Gastrocnemius medialis (tissue), 4 donors: Measurements from ENCODE around the gene ZKSCAN2. TPM values are rescaled to one million over a fixed set of nuclear protein-coding genes. Genes with fewer than 3 reads are reported as not detected.

Experiments used
- ATAC-seq, 2 donors: fragments of 150-250 bp; one replicate each; pipeline ENCODE4 v1.9.1; 2016
- DNase-seq, 2 donors: peaks; one replicate each; pipeline ENCODE4 v3.0.0-alpha.2; 2019
- H3K27ac ChIP-seq, 4 donors: fragments of 200-600 bp; sonication (generic); 1 replicate in 1 of 4; 2 replicates in 3 of 4; pipeline ENCODE4 v1.5.1; 2016 to 2018; ENCODE audit warnings: mild to moderate bottlenecking in 2 of 4, moderate library complexity in 1 of 4
- H3K27me3 ChIP-seq, 3 donors: fragments of 200-600 bp; sonication (generic) in 2 of 3; 1 replicate in 1 of 3; 2 replicates in 2 of 3; pipeline versions ENCODE4 v1.5.1 to v1.6.0; 2016 to 2019; ENCODE audit warnings: mild to moderate bottlenecking in 1 of 3, moderate library complexity in 1 of 3
- H3K36me3 ChIP-seq, 2 donors: fragments of 200-600 bp; sonication (generic) in 1 of 2; one replicate each; pipeline ENCODE4 v1.5.1; 2017 to 2018
- H3K4me1 ChIP-seq, 2 donors: fragments of 200-600 bp; sonication (generic) in 1 of 2; one replicate each; pipeline ENCODE4 v1.5.1; 2016 to 2017; ENCODE audit warnings: mild to moderate bottlenecking in 2 of 2
- H3K4me3 ChIP-seq, 4 donors: fragments of 200-600 bp; sonication (generic) in 3 of 4; 1 replicate in 1 of 4; 2 replicates in 3 of 4; pipeline ENCODE4 v1.5.1; 2016 to 2019; ENCODE audit warnings: mild to moderate bottlenecking in 2 of 4
- H3K9me3 ChIP-seq, 3 donors: fragments of 200-600 bp; sonication (generic) in 2 of 3; 1 replicate in 1 of 3; 2 replicates in 2 of 3; pipeline ENCODE4 v1.5.1; 2016 to 2019
- POLR2A ChIP-seq, 2 donors: fragments of 450-650 bp; IDR thresholded peaks; one replicate each; pipeline ENCODE4 v1.6.1; 2017; ENCODE audit warnings: antibody characterized with exemption in 2 of 2, mild to moderate bottlenecking in 2 of 2, moderate library complexity in 2 of 2
- in situ Hi-C, 4 donors: fragments of 200-750 bp; cut with MboI; loops; one replicate each; pipeline versions ENCODE4 v1.15.0 to v1.8.0; 2017; ENCODE audit warnings: low sequenced_read_pairs in 4 of 4
- intact Hi-C: fragments of 100-400 bp; cut with DNase I; formaldehyde crosslinking; loops from one replicate; pipeline ENCODE4 v1.15.1; 2023; ENCODE audit warnings: low total_unique reads
- total RNA-seq, 4 donors: library from RNA; depleted of rRNA; stranded (reverse); fragments of >200 nt; gene quantifications; one replicate each; pipeline versions ENCODE4 v1.1.0 to v1.2.3, GENCODE V29; 2016
- TF ChIP-seq, protein P1 (sequence below), 5 experiments: fragments of 450-650 bp in 3 of 5; fragments of 200-600 bp in 2 of 5; sonication (generic) in 2 of 5; IDR thresholded peaks in 4 of 5; conservative IDR thresholded peaks in 1 of 5; 1 replicate in 4 of 5; 2 replicates in 1 of 5; pipeline ENCODE4 v1.5.1; 2016 to 2019; ENCODE audit warnings: antibody characterized with exemption in 5 of 5, mild to moderate bottlenecking in 3 of 5, moderate library complexity in 3 of 5

Gene ZKSCAN2
- total RNA-seq, 4 donors from 2014 or later: 2.9 to 6.9 (median 5.2) TPM

DNA sequence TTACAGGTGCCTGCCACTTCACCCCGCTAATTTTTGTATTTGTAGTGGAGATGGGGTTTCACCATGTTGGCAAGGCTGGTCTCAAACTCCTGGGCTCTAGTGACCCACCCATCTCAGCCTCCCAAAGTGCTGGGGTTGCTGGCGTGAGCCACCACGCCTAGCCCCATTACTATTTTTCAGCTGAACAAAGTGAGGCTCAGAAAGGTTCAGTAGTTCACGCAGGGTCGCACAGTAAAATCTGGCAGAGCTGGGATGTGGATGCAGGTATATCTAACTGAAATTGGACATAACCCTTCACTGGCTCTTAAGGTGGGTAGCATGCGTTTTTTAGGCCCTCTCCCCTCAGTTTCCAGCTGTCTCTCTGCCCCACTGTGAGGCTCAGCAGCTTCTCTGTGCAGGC, 33.7 kb downstream of the ZKSCAN2 start:
- no peak overlapping the region for H3K4me3 ChIP-seq
- no peaks in the 10 kb centered on the region for H3K4me1 ChIP-seq
- DNase-seq (no peak), ATAC-seq (no peak)
- no peaks in the 10 kb centered on the region for H3K27me3 ChIP-seq
- H3K27ac ChIP-seq: no peak overlapping the region
- in situ Hi-C loops (loop anchor here in 2 of 4 donors (10.0 kb wide), 1 partner anchor 169 kb away; no protein-coding TSS in a partner anchor), intact Hi-C loops (loop anchor here (2.0 kb wide), 1 partner anchor 167 kb away; no protein-coding TSS in a partner anchor)
- no peaks in the 10 kb centered on the region for H3K36me3 ChIP-seq
- TF ChIP-seq, protein P1, sequence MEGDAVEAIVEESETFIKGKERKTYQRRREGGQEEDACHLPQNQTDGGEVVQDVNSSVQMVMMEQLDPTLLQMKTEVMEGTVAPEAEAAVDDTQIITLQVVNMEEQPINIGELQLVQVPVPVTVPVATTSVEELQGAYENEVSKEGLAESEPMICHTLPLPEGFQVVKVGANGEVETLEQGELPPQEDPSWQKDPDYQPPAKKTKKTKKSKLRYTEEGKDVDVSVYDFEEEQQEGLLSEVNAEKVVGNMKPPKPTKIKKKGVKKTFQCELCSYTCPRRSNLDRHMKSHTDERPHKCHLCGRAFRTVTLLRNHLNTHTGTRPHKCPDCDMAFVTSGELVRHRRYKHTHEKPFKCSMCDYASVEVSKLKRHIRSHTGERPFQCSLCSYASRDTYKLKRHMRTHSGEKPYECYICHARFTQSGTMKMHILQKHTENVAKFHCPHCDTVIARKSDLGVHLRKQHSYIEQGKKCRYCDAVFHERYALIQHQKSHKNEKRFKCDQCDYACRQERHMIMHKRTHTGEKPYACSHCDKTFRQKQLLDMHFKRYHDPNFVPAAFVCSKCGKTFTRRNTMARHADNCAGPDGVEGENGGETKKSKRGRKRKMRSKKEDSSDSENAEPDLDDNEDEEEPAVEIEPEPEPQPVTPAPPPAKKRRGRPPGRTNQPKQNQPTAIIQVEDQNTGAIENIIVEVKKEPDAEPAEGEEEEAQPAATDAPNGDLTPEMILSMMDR (IDR thresholded peaks at IDR 0.05 in 4 of 5, conservative IDR thresholded peaks at IDR 0.05 in 1 of 5): no peak
- TF ChIP-seq POLR2A (IDR thresholded peaks at IDR 0.05): no peak
- no peaks in the 10 kb centered on the region for H3K9me3 ChIP-seq

DNA sequence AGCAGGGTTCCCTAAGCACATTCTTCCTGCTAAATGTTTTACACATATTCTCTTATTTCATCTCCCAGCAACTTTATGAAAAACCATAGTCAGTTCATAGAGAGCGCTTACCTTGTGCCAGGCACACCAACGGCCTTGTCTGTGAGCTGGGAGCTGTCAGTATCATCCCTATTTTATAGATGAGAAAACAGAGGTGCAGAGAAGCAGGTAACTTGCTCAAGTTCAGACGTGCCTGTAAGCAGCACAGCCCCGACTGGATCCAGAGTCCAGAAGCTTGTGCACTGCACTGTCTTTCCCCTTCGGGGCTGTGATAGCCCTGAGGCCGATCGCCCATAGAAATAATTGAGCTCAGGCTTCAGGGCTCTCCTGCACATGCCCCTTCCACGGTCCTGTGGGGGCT, 34.7 kb downstream of the ZKSCAN2 start:
- no peak overlapping the region for H3K27ac ChIP-seq
- ATAC-seq (no peak), DNase-seq (no peak)
- no peaks in the 10 kb centered on the region for H3K36me3 ChIP-seq
- no peaks in the 10 kb centered on the region for H3K9me3 ChIP-seq
- TF ChIP-seq, protein P1 (IDR thresholded peaks at IDR 0.05 in 4 of 5, conservative IDR thresholded peaks at IDR 0.05 in 1 of 5): no peak
- no peak for TF ChIP-seq POLR2A (IDR thresholded peaks at IDR 0.05)
- in situ Hi-C loops (loop anchor here in 2 of 4 donors (10.0 kb wide), 1 partner anchor 168 kb away; no protein-coding TSS in a partner anchor), intact Hi-C loops (no loop called here)
- H3K27me3 ChIP-seq: no peaks in the 10 kb centered on the region
- H3K4me1 ChIP-seq: no peaks in the 10 kb centered on the region
- H3K4me3 ChIP-seq: no peak overlapping the region

DNA sequence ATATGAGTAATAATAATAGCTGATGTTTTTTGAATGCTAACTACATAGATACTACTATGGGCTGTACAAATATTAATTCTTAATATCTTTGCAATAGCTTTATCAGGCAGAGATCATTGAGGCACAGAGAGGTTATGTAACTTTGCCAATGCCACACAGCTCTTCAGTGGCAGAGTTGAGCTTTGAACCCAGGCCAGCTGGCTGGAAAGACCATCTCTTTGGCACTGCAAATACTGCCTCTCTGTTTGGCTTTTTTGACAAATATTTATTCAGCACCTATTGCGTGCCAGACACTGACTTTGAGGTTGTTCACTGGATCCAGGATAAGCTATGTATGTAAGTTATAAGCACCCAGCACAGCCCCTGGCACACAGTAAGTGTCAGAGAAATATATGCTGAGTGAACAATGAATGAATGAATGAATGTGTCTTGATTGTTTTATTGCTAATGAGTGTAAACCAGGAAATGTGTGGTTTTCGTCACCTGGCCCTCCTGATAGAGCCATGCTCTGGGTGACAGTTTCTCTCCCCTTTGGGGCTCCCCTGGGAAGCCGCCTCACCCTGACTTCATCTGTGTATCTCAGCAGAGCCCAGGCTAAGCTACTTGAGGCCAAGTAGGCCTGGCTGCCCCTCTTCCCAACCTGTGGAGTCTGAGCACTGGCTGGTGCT, 38.4 kb downstream of the ZKSCAN2 start:
- no peak for ATAC-seq
- intact Hi-C loops: no loop called here
- in situ Hi-C loops: no loop called here

DNA sequence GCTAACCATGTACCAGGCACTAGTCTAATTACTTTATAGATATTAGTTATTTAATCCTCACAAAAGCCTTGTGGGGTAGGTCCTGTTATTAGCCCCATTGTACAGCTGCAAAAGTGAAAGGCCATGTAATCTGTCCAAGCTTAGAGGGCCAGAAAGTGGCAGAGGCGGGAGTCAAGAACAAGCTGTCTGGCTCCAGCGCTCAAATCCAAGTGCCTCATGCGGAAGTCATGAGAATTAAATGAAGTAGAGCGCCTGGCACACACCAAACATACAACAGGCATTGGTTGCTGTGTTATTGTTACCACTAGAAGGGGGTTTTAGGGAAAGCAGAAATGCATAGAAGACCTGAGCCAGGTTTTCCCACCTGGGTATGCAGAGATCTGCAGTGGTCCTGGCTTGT, 39.7 kb downstream of the ZKSCAN2 start:
- no peaks in the 10 kb centered on the region for H3K27me3 ChIP-seq
- H3K27ac ChIP-seq: no peak overlapping the region
- no peaks in the 10 kb centered on the region for H3K36me3 ChIP-seq
- no peak overlapping the region for H3K4me3 ChIP-seq
- DNase-seq (no peak), ATAC-seq (no peak)
- H3K9me3 ChIP-seq: no peaks in the 10 kb centered on the region
- TF ChIP-seq POLR2A (IDR thresholded peaks at IDR 0.05): no peak
- TF ChIP-seq, protein P1 (IDR thresholded peaks at IDR 0.05 in 4 of 5, conservative IDR thresholded peaks at IDR 0.05 in 1 of 5): no peak
- no peaks in the 10 kb centered on the region for H3K4me1 ChIP-seq
- intact Hi-C loops (no loop called here), in situ Hi-C loops (no loop called here)

More for the DNA sequence above, 38.4 kb downstream of the ZKSCAN2 start:
- H3K9me3 ChIP-seq: no peaks in the 10 kb centered on the region
- H3K27me3 ChIP-seq: no peaks in the 10 kb centered on the region
- H3K36me3 ChIP-seq: no peaks in the 10 kb centered on the region
- TF ChIP-seq, protein P1 (IDR thresholded peaks at IDR 0.05 in 4 of 5, conservative IDR thresholded peaks at IDR 0.05 in 1 of 5): no peak
- TF ChIP-seq POLR2A (IDR thresholded peaks at IDR 0.05): no peak
- no peak overlapping the region for H3K27ac ChIP-seq
- no peaks in the 10 kb centered on the region for H3K4me1 ChIP-seq
- H3K4me3 ChIP-seq: no peak overlapping the region
- DNase-seq: no peak
